Diencephalon (tissue), 1 donor: Measurements from ENCODE around the gene CHPF. TPM values are rescaled to one million over a fixed set of nuclear protein-coding genes. Genes with fewer than 3 reads are reported as not detected.

ENCODE experiments used
- small RNA-seq: library from RNA; depleted of rRNA; stranded (forward); fragments of <200 nt; gene quantifications from one replicate; pipeline ENCODE3, GENCODE V24; 2014
- total RNA-seq: library from RNA; depleted of rRNA; stranded (reverse); fragments of >200 nt; gene quantifications from one replicate; pipeline ENCODE4 v1.2.3, GENCODE V29; 2014

CHPF gene
- total RNA-seq, result 45.0 TPM

DNA sequence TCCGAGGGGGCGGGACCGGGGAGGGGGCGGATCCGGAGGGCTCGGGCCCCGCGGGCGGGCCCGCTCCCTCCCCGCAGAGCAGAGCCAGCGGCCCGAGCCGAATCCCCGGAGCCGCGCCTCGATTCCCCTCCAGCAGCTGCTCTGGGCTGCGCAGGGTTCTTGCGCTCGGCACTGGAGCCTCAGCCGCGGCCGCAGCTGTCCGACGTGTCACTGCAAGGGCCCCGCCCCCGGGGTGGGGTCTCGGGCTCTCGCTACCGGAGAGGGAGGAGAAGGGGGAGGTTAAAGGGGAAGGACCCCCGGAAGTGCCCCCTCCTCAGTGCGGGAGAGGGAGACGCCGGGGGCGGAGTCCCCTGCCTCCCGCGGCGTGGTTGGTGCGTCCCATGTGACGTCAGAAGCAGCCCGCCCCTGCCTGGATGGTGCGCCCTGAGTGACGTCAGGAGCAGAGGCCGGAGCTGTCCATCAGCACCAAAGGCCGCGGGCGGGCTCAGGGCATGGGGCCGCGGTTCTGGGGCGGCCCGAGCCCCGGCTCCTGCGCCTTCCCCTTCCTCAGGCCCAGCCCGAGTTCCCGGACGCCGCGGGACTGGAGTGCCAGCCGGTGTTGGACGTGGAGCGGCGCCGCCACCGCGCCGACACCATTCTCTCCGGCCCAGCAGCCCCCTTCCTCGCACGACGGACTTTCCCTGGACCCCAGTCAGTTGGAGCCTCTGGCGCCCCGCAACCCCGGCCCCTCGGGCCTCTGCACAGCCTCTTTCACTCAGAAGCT, at the start of gene CHPF, which contains the start of gene TMEM198:
Gene CHPF, minus strand, starts transcription at position 214 of the 763 bp plus-strand sequence. CDS start 271 bp downstream, outside the sequence.
Gene TMEM198, plus strand, starts transcription at position 433 of the 763 bp plus-strand sequence. CDS start 700 bp downstream, outside the sequence.

GRCh38 chr2:219572237-219573001, 28.8 kb upstream of the CHPF start, which contains the start of gene INHA:
TSS of gene INHA (plus strand) at chr2:219572310. CDS start at chr2:219572375, 65 bp downstream.

DNA sequence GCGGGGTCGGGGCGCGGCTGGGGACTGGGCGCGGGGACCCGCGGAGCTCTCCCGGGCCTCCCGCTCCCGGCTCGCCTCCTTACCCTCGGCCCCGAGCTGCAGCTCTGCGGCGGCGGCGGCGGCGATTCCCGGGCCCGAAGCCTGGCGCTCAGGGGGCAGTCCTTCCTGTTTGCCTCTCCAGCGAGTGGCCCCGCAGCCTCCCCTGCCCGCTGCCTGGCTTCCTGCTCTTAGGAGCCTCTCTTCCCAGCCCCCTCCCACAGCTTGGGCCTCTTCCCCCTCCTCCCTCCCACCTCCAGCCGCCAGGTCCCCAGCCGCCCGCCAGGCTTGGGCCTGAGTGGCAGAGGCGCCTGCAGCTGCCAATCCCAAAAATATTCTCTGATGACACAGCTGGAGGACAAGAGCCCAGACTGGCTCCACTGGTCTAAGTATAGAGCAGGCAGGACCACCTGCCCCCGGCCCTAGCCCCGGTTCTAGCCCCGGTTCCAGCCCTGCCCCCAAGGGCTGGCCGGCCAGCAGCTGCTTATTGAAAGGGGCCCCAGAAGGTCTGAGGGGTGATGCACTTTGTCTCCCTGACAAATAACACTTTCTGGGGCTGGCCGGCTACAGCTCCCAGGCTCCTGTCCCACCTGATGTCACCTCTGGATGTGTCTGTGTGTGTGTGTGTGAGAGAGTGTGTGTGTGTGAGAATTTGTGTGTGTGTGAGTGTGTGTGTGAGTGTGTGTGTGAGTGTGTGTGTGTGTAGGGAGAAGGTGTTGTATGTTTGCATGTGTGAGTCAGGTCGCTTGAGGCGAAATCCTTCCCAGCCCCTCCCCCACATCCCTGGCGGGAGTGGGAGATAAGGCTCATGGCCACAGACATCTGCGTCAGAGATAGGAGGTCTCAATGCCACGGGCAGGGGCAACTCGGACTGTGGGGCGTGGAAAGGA, 28.0 kb upstream of the CHPF start, which contains the start of gene OBSL1:
Gene OBSL1, minus strand, starts transcription at position 229 of the 926 bp plus-strand sequence. CDS start 307 bp downstream, outside the sequence.

GRCh38 chr2:219514196-219514761, 29.3 kb downstream of the CHPF start, which contains the start of gene ASIC4:
TSS of gene ASIC4 (plus strand) at chr2:219514482. CDS start at chr2:219514725, 243 bp downstream.

GRCh38 chr2:219498280-219499057, 45.1 kb downstream of the CHPF start, which contains the start of gene GMPPA:
TSS of gene GMPPA (plus strand) at chr2:219498891. CDS start at chr2:219499976, 1,085 bp downstream.

Small RNA genes lying within 50 kb of the gene (small RNA-seq; reads per million reads assigned to genes)
- gene MIR3132, result not detected
- gene RN7SKP213, result not detected

Other genes starting within 250 kb of the CHPF start
- 66.9 TPM for gene PTPRN, start 234.4 kb downstream of the CHPF start, total RNA-seq
- gene RESP18, start 211.1 kb downstream of the CHPF start, total RNA-seq, result 1.8 TPM
- gene DNPEP, start 155.9 kb downstream of the CHPF start, total RNA-seq, result 21.0 TPM
- 1.4 TPM for gene DES, start 125.4 kb downstream of the CHPF start, total RNA-seq
- gene SPEG, start 109.0 kb downstream of the CHPF start, total RNA-seq, result 18.2 TPM
- gene GMPPA, start 44.9 kb downstream of the CHPF start, total RNA-seq, result 13.4 TPM
- gene ASIC4, start 29.3 kb downstream of the CHPF start, total RNA-seq, result 10.4 TPM
- gene TMEM198, start 219 bp upstream of the CHPF start, total RNA-seq, result 13.8 TPM
- 47.1 TPM for gene OBSL1, start 27.7 kb upstream of the CHPF start, total RNA-seq
- gene INHA, start 28.5 kb upstream of the CHPF start, total RNA-seq, result 0.69 TPM
- gene STK11IP, start 54.0 kb upstream of the CHPF start, total RNA-seq, result 17.8 TPM
- gene SLC4A3, start 83.8 kb upstream of the CHPF start, total RNA-seq, result 50.5 TPM